GM18498 (cell line): ENCODE results near the gene ST6GAL2.

ENCODE experiments used
- ATAC-seq: cut with Tn5 transposase; IDR thresholded peaks from one replicate; pipeline ENCODE4 v1.9.1; 2021; ENCODE audit warnings: mild to moderate bottlenecking, moderate library complexity; ENCODE audit not compliant: unreplicated experiment

ST6GAL2 gene, protein sequence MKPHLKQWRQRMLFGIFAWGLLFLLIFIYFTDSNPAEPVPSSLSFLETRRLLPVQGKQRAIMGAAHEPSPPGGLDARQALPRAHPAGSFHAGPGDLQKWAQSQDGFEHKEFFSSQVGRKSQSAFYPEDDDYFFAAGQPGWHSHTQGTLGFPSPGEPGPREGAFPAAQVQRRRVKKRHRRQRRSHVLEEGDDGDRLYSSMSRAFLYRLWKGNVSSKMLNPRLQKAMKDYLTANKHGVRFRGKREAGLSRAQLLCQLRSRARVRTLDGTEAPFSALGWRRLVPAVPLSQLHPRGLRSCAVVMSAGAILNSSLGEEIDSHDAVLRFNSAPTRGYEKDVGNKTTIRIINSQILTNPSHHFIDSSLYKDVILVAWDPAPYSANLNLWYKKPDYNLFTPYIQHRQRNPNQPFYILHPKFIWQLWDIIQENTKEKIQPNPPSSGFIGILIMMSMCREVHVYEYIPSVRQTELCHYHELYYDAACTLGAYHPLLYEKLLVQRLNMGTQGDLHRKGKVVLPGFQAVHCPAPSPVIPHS

DNA sequence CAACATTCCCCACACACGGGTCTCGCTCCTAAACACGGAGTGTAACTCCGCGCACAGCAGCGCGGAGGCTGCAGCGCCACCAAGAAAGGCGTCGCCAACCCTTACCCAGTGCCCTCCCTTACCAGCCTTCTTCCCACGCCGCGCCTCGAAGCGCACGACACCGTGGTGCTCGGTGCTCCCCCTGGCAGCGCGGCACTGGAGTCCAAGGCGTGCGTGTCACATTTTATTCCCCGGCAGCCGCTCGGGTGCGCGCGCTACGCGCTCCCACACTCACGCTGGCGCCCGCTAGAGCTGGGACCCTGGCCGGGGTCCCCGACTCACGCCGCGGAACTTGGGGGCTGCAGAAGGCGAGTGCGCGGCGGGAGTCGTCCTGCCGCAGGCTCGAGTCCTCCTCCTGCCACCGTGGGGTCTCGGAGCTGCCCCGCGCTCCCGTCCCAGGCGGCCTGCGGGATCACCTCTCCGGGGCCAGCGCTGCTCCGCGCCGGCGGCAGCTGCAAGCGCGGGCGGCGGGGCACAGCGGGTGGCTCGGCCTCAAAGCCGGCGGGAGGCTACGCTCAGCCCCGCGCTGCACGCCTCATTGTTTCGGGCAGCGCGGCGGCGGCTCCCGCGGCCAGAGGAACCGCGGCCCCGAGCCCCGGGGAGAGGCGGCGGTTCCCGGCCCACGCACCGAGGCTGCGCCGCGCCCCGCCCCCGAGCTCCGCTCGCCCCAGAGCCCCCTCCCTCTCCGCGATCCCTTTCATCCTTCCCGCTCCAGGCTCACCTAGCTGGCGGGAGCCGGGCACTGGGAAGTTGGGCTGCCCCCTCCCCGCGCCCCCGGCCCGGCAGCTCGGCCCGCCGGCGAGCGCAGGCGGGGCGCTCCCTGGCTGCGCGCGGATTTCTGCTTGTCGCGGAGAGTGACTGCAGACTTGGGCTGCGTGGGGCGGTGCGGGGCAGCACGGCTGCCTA is at the start of gene ST6GAL2:
Gene ST6GAL2 (minus strand): TSS at position 197 of the 945 bp plus-strand sequence. CDS start 42,190 bp downstream, outside the sequence.
- no peak for ATAC-seq

DNA sequence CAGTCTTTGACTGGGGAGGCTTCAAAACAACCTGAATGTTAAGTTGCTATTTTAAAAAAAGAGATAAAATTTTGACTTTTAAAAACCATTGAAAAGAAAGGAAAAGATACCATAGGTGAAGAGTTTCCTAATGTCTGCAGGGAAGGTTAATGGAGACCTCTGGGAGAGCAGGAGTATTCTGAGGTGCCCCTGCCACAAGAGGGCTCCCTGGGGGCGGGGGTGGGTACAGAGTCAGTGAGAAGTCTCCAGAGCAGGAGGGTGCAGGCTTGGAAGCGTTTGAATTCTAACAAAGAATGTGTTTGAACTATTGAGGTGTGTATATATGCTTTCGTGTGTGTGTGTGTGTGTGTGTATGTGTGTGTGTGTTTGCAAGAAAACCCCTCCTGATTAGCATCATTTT is 46.7 kb upstream of the ST6GAL2 start:
- no peak for ATAC-seq

DNA sequence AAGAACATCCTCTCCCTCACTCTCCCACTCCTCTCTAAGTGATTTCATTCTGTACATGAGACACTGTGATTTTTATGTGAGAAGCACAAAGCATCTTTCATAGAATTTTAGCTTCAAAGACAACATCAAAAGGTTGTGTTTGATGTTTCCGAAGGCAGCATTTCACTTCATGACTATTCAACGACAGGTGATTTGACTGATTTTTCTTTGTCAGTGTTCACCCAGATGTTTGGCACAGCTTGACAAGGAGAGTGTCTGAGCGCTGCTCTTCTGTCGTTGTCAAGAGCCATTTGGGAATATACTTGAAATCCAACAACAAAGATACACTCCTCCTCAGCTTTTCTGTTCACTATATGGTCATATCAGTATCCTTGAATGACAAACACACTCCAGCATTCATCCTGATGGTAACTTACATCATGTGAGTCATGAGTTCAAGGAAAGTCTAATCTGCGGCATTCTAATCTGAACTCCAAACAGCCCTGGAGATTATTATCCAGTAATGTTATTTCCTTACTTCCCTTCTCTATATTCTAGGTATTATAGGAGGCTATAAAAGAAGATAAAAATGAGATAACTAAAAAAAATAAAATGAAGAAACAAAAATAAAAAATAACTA is 45.9 kb upstream of the ST6GAL2 start:
- ATAC-seq = no peak

DNA sequence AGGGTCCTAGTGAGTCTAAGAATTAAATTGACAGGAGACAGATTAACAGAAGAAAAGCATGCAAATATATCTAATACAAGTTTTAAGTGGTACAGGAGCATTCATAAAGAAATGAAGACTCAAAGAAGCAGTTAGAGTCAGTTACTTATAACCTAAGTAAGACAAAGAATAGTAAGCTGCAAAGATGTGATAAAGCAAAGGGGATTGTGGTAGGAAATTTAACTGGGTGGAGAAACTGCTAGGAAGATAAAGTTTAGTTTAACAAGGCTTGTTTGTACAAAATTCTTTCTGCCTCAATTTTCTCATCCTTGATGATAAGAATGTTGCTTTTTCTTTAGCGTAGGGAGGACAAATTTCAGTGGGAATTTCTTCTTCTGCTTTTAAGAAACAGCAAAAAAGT is 35.5 kb upstream of the ST6GAL2 start:
- no peak for ATAC-seq

DNA sequence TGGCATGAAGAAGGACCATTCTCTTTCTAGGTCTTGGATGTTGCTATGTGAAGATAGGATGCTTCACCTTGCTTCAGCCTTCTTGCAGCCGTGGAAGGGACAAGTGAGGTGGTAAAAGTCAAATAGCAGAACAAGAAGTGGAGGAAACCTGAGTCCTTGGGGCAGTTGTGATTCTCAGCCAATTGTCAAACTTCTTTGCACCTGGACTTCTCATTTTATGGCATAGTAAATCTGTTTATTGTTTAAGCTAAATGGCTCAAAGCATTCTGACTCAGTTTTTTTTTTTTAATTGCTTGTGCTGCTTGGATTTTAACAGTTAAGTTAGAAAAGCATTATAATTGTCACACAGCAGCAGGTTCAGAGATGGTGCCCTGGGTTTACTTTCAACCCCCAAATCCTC is 33.0 kb upstream of the ST6GAL2 start:
- no peak for ATAC-seq

DNA sequence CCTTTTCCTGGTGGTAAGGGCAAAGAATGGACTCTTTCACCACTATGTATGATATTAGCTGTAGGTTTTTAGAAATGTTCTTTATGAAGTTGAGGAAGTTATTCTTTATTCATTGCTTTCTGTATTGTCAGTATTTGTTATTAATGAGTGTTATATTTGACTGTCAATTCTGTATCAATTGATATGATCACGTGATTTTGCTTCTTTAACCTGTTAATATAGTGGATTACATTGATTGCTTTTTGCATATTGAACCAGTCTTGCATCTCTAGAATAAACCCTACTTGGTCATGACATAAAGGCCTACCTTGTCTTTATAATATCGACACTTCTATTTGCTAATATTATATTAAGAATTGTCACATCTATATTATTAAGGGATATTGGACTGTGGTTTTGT is 18.3 kb upstream of the ST6GAL2 start:
- ATAC-seq = no peak

DNA sequence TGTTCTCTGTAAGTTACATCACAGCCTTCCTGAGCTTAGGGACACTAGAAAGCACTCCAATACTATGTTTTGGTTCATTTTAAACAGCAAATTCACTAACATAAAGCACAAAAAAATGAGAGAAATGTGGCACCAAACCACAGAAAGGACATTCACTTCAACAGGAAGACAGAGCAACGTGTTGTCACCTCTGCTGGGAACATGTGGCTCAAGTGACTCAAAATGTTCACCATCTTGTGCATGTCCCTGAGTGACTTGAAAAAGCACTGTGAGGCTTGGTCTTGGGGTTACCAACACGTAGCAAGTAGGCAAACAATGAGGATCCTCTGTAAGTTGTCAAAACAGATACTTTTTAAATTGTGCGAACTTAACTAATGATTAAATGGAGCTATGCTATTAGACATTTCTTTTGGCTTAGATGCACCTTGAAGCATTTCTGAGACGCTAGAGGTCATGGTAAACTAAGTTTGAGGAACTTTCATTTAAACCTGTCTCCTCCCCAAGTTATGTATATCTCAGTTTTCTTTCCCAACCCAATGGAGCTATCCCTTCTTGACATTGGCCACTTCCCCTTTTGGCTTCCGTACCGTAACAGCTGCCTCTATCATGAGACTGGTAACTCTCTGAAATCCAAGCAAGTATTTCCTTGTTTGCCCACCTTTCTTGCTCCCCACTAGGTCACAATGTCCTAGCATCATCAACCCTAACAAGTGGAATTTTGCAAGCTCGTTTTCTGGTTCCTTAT is 14.0 kb upstream of the ST6GAL2 start:
- no peak for ATAC-seq

DNA sequence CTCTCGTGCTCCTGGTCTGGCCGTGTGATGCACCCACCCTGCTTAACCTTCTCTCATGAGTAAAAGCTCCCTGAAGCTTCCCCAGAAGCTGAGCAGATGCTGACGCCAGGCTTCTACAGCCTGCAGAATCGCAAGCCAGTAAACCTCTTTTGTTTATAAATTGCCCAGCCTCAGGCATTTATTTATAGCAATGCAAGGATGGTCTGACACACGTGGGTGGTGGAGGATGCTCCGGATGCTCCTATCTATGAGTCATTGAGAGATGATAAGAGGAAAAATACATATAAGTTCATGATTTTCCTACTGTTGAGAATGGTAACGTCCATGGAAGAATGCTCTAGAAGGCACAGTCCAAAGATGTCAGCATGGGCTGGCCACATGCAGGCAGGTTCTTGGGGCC is 8.6 kb upstream of the ST6GAL2 start:
- no peak for ATAC-seq

DNA sequence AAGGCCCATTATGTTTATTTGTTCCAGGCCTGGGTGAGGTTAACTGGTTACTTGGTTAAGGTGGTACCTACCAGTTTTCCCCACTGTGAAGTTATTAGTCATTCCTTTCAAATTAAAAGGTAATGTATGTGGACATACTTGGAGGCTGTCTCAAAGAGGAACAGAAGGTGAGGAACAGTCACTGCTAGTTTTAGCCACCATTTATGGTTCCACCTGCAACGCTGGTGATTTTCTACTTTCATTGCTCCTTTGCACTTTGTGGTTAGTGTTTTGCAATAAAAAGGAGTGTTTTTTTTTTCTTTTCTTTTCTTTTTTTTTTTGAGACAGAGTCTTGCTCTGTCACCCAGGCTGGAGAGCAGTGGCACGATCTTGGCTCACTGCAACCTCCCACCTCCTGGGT is 6.1 kb upstream of the ST6GAL2 start:
- no peak for ATAC-seq

DNA sequence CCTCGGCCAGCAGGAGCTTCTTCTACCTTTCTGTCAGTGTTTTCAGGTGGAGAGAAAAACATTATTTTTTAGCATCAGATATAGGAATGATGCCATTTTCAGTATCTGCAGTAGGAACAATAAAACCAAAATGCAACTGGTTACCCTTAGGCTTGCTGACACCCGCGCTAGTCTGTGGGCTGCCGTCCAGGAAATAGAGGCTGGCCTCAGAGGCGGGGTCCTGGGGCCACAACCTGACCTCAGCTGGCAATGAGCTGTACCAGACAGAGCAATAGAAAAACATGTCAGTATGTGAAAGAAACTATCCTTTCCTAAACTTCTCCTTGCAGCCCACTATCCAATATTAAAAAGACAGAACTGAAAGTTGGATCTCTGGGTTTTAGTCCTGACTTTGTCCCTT is 4.6 kb upstream of the ST6GAL2 start:
- ATAC-seq = no peak

DNA sequence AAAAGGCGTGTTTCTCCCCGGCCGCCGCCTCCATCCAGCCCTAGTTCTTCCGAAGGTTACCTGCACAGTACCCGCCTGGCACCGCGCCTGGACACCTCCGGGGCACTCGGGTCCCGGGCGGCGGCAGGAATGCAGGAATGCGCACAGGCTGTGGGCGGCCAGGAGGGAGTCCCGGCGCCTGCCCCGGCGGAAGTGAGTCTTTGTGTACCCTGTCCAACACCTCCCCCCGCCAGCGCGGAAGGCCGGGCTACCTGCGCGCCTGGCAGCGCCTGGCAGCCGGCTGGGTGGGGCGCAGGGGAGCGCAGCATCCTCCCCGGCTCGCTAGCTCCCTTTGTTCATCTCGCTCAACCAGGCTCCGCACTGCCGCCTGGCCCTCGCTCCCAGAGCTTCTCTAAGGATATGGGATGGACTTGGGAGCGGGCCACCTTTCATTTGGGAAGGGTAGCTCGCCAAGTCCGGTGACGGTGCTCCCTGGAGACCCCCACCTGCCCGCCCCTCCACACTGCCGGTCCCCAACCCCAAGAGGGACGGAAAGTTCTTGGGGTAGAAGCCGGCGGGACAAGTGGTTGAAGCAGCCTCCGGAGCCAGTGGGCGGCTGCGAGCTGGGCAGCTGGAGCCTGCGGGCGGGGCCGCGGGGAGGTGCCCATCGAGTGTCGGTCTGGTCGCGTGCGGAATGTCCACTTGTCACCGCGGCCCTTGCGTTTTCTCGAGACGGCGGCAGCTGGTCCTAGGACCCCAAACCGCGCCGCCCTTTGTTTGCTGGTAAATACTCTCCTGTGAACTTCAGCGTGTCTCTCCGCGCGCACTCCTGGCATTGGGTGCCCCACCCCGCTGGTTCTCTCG is 1.2 kb upstream of the ST6GAL2 start:
- ATAC-seq = no peak

DNA sequence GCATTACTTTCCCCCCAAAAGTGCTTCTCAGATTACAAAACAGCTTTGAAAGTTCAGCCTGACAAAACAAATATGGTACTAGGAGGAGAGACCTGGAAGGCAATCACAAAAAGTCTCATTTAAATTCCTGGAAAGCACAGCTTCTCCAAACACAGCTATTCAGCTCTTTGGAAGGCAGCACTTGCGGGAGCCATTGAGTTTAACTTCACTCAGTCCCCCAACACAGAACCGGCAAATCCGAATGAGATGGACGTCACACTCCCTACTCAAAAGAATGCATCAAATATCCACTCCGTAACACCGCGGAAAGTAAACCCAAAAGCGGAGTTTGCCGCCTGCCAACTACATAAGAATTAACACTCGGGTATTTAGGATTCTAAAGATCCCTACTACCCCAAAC is 638 bp downstream of the ST6GAL2 start:
- no peak for ATAC-seq

DNA sequence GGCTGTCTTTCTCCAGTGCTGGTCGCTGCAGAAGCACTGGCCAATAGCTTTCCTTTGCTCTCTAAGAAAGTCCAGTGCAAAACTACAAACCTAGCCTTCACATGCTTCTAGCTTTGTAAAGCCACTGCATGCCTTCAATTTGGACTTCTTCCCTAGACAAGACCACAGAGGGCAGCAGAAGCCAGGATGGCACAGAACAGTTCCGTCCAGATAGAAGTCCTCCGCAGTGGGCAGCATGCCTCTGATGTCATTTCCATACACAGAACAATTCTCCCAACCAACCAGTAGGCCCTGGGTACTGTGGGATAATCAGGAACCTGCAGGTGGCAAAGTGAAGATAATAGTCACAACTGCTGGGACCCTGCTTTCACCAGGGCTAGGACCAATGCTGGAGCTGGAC is 3.3 kb downstream of the ST6GAL2 start:
- no peak for ATAC-seq

DNA sequence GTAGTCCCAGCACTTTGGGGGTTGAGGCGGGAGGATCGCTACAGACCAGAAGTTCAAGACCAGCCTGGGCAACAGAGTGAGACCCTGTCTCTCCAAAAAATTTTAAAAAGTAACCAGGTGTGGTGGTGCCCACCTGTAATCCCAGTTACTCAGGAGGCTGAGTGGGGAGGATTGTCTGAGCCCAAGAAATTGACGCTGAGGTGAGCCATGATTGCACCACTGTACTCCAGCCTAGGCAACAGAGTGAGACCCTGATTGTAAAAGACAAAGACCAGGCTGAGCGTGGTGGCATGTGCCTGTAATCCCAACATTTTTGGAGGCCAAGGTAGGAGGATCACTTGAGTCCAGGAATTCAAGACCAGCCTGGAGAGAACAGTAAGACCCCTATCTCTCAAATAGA is 7.8 kb downstream of the ST6GAL2 start:
- ATAC-seq = no peak

DNA sequence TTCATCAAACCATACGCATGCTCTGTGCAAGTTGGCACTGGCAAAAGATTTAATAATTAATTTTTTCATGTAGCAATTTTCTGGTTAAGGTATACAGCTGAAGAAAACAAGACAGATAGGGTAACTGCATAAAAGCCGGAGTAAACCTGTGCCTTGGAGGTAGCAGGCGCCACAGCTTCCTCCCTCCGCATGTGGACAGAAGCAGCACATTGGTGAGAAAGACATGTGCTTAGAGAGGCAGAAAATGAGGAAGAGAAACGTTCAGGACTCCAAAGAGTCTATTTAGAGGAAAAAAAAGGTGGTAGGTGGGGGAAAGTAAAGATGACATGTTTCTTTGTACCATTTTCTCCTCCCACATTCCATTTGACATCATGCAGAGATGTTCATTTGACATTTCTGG is 9.3 kb downstream of the ST6GAL2 start:
- ATAC-seq = no peak

DNA sequence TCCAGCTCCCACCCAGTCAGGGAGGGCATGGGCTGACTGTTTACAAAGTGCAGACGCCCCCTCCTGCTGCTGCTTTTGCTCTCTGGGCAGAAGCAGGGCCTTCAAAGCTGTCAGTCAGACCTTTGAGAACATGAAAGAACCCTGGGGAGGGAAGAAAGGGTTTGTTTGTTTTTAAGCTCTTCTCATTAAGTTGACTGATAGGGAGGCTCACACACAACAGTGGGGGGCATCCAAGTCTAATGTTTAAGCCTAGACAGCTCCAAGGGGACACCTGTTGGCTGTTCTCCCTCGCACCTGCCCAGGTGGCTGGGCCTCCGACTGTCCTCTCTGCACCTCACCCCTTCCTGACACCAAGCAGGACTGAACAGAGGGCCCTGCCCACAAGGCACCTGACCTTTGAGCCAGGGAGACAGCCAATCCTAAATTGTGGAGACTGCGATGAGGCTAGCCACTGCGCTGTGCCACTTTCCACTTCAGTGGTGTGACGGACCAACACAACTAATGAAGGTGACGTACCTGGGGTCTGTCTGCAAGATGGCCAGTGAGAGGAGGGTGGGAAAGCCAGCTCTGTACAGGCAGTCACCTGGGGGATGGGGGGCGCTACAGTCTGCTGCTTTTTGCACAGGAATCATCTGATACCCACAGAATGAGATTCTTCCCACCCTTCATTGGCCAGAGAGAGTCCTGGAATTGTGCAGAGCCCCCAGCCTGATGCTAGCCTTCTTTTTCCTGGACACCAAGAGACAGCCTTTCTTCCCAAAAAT is 16.3 kb downstream of the ST6GAL2 start:
- ATAC-seq = no peak

DNA sequence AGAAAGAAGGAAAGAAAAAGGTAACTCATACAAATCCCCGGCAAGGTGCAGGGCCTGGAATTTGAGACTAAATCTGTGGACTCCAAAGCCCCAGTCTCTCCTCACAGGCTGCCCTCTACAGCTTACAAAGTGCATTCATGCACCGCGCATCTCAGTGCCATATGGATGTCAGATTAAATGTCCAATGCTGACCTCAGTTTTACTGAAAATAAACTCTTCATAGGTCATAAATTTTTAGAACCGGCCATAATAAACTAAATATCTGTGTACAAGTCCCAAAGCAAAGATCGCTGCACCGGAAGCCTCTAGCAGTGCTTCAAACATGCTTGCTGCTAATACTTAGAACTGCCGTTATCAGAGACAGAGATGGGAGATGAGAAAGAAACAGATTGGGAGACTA is 17.7 kb downstream of the ST6GAL2 start:
- no peak for ATAC-seq

DNA sequence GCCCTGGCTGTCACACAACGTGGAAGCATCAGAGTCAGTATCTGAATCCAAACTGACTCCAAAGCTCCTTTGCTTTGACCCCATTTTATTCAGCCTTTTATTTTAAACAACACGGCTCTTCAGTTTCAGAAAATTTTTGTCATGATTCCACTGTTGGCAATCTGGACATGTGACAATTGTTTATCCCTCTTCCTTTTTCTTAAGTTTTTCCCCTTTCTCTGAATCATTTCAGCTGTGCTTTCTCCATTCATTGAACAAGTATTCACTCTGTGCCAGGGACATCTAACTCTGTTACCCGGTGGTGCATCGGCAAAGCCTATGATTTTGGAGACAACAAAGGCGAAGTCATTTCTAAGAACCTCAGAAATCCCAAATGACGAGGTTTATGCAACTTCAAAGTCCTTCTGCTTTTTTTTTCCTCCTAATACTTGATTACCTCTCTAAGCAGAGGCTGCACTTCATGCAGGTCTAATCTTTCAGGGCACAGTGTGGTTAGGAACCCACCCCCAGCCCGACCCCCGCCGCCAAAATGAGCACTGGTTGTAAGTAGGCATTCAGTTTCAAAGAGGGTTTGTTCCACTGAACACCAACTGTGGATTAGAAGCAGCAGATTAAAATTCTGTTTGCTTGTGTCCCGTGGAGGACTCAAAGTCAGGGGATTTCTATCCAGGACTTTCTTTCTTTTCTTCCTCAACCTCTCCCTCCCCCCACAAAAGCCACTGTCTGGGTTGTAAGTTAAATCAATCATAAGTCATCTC is 18.6 kb downstream of the ST6GAL2 start:
- no peak for ATAC-seq
